Smooth muscle cell of the pulmonary artery (primary cell): Measurements from ENCODE around the gene PGK2. TPM values are rescaled to one million over a fixed set of nuclear protein-coding genes. Genes with fewer than 3 reads are reported as not detected.

ENCODE experiments used
- total RNA-seq: library from RNA; depleted of rRNA; stranded (reverse); fragments of >200 nt; gene quantifications from 2 replicates; pipeline ENCODE4 v1.2.3, GENCODE V29; 2014

PGK2 gene
- not detected in 2 replicates for total RNA-seq

DNA sequence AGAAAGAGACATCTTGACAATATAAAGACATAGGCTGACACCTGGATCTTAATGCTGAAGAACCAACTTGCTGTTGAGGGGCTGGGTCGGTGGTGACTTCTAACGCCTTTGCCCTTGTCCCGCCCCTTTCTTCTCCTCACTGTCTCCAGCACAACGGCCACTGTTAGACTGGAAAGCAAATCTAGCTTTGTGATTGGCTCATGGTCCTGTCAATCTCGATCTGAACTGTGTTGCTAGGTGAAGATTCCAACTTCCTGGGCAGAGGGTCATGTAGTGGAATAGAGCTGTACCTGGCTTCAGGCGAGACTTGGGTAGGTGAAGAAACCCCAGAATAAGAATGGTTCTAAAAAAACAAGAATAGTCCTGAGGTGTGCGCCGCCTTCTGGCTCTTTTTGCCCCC lies at the start of gene PGK2:
Gene PGK2, minus strand, starts transcription at position 110 of the 400 bp plus-strand sequence. Its CDS starts 98 bp downstream, at position 12.

GRCh38 chr6:49744259-49744658 lies 42.8 kb downstream of the PGK2 start, which contains the start of gene CRISP3:
Gene CRISP3 (minus strand): TSS chr6:49744388. CDS start chr6:49744367, 21 bp downstream.

Other genes starting within 250 kb of the PGK2 start
- gene C6orf141, start 236.6 kb downstream of the PGK2 start, total RNA-seq, result 6.5 TPM in 1 of 2 replicates, not detected in the other
- not detected in 2 replicates for gene RHAG, start 150.4 kb downstream of the PGK2 start, total RNA-seq
- not detected in 2 replicates for gene CRISP2, start 73.7 kb downstream of the PGK2 start, total RNA-seq
- gene CRISP3, start 42.9 kb downstream of the PGK2 start, total RNA-seq, result not detected in 2 replicates
- not detected in 2 replicates for gene CRISP1, start 79.2 kb upstream of the PGK2 start, total RNA-seq
- not detected in 2 replicates for gene DEFB114, start 176.9 kb upstream of the PGK2 start, total RNA-seq
- gene DEFB113, start 182.3 kb upstream of the PGK2 start, total RNA-seq, result not detected in 2 replicates
- gene DEFB110, start 234.7 kb upstream of the PGK2 start, total RNA-seq, result not detected in 2 replicates